ENCODE measurements around the gene ACTR5. TPM values are rescaled to one million over a fixed set of nuclear protein-coding genes. Genes with fewer than 3 reads are reported as not detected.

Gene ACTR5
- polyA plus RNA-seq, 1 of the 3 experiments (the other 2 are of a cell fraction): 9.7 TPM

- POLR2A ChIA-PET: interaction anchor here (0.9 kb wide), 1 partner anchor 59 kb away, joined by 3 read pairs; no protein-coding TSS in a partner anchor
- no peak overlapping the region for H3K9ac ChIP-seq
Measured at GRCh38 chr20:38815446-38815845, 67.2 kb downstream of the ACTR5 start.

GRCh38 chr20:38818113-38819065 is 70.1 kb downstream of the ACTR5 start:
- POLR2A ChIA-PET: no interaction called here
- CTCF ChIA-PET: interaction anchor here (0.8 to 1.3 kb wide), 3 partner anchors 28 to 75 kb away, joined by 3 to 4 read pairs (median 3); no protein-coding TSS in a partner anchor

More at GRCh38 chr20:38815446-38815845, 67.2 kb downstream of the ACTR5 start:
- H4K20me1 ChIP-seq (ENCODE audit: insufficient read depth): no peaks in the 10 kb centered on the region
- H3K4me3 ChIP-seq (ENCODE audit: low read depth in 2 of 2, low read length in 1 of 2): no peak overlapping the region
- H3K4me1 ChIP-seq (ENCODE audit: control insufficient read depth in 1 of 2, insufficient read depth in 2 of 2, low read depth in 1 of 2, low read length in 1 of 2): peaks cover 0 to 9% of the 10 kb centered on the region in 2 experiments; a peak in 1 of 4 replicates
- no peaks in the 10 kb centered on the region for H3K9me3 ChIP-seq
- CTCF ChIA-PET: interaction anchor here (1.6 to 1.7 kb wide), 2 partner anchors 8 to 25 kb away, joined by 4 to 5 read pairs; no protein-coding TSS in a partner anchor
- no peaks in the 10 kb centered on the region for H3K9me2 ChIP-seq
- no peak overlapping the region for H3K27ac ChIP-seq (ENCODE audit: low read depth in 2 of 2, low read length in 1 of 2)
- TF ChIP-seq ZBTB33 (IDR thresholded peaks at IDR 0.05; ENCODE audit: borderline replicate concordance, low read depth) (no peak), FOXJ3 (CRISPR knock-in tag; IDR thresholded peaks at IDR 0.05) (no peak)
- no peak for DNase-seq
- H3K79me2 ChIP-seq (ENCODE audit: insufficient read depth): no peaks in the 10 kb centered on the region
- no peak overlapping the region for H2AFZ ChIP-seq (ENCODE audit: low read depth)
- H3K36me3 ChIP-seq (replicated peaks in 1 of 2; ENCODE audit: control insufficient read depth in 1 of 2, insufficient read depth in 2 of 2, low read length in 1 of 2): no peaks in the 10 kb centered on the region
- H3F3A ChIP-seq (replicated peaks; ENCODE audit: insufficient read depth): no peaks in the 10 kb centered on the region
- H3K4me2 ChIP-seq: no peak overlapping the region
- H3K27me3 ChIP-seq (ENCODE audit: insufficient read depth): no peaks in the 10 kb centered on the region; the same call in 1 of the 2 replicates

More at GRCh38 chr20:38818113-38819065, 70.1 kb downstream of the ACTR5 start:
- Histone ChIP-seq H3K4me2 (no peak overlapping the region), H3K4me1 (ENCODE audit: control insufficient read depth in 1 of 2, insufficient read depth in 2 of 2, low read depth in 1 of 2, low read length in 1 of 2) (no peaks in the 10 kb centered on the region; a peak in 1 of 4 replicates), H3K9ac (no peak overlapping the region), H3K9me3 (no peaks in the 10 kb centered on the region), H3K4me3 (ENCODE audit: low read depth in 2 of 2, low read length in 1 of 2) (no peak overlapping the region), H3K36me3 (replicated peaks in 1 of 2; ENCODE audit: control insufficient read depth in 1 of 2, insufficient read depth in 2 of 2, low read length in 1 of 2) (no peaks in the 10 kb centered on the region), H3K9me2 (no peaks in the 10 kb centered on the region), H2AFZ (ENCODE audit: low read depth) (no peak overlapping the region), H3K79me2 (ENCODE audit: insufficient read depth) (no peaks in the 10 kb centered on the region), H3F3A (replicated peaks; ENCODE audit: insufficient read depth) (no peaks in the 10 kb centered on the region), H4K20me1 (ENCODE audit: insufficient read depth) (no peaks in the 10 kb centered on the region), H3K27me3 (ENCODE audit: insufficient read depth) (no peaks in the 10 kb centered on the region), H3K27ac (ENCODE audit: low read depth in 2 of 2, low read length in 1 of 2) (no peak overlapping the region; a peak in 1 of 4 replicates)
- WGBS (ENCODE audit: low lambda C conversion rate): 55% methylated on average over 9 of the region's 9 CpGs
- no peak for TF ChIP-seq TCF12 (IDR thresholded peaks at IDR 0.05)
- no peak for TF ChIP-seq RXRA (IDR thresholded peaks at IDR 0.05; ENCODE audit: borderline replicate concordance, low read depth)
- no peak for TF ChIP-seq POLR2AphosphoS5 (IDR thresholded peaks at IDR 0.05; ENCODE audit: low read depth, low read length)
- no peak for TF ChIP-seq RCOR1 (IDR thresholded peaks at IDR 0.05; ENCODE audit: low read length)
- TF ChIP-seq FOSL2 (IDR thresholded peaks at IDR 0.05; ENCODE audit: borderline replicate concordance, low read depth): no peak
- no peak for TF ChIP-seq USF2 (IDR thresholded peaks at IDR 0.05; ENCODE audit: borderline replicate concordance, low read depth, low read length)
- no peak for TF ChIP-seq GABPA (IDR thresholded peaks at IDR 0.05; ENCODE audit: low read depth)
- no peak for TF ChIP-seq ELF1 (IDR thresholded peaks at IDR 0.05)
- TF ChIP-seq RAD21 (IDR thresholded peaks at IDR 0.05; ENCODE audit: low read length): no peak
- no peak for TF ChIP-seq CHD2 (IDR thresholded peaks at IDR 0.05; ENCODE audit: low read length, partially characterized antibody)
- TF ChIP-seq NFIC (IDR thresholded peaks at IDR 0.05; ENCODE audit: borderline replicate concordance): no peak
- no peak for TF ChIP-seq CTCF (IDR thresholded peaks at IDR 0.05)
- TF ChIP-seq PBX3 (IDR thresholded peaks at IDR 0.05): no peak
- TF ChIP-seq EZH2phosphoT487 (IDR thresholded peaks at IDR 0.05; ENCODE audit: borderline replicate concordance, low read depth): no peak
- TF ChIP-seq GATA2 (CRISPR knock-in tag; IDR thresholded peaks at IDR 0.05): no peak
- no peak for DNase-seq

Data from SK-N-SH (cell line).